RWPE1 (cell line): ENCODE measurements around the gene SLC27A6.
"Not testable (repeated sequence)": the region's sequence is repeated elsewhere in the genome, so short reads cannot be mapped to it uniquely, and the experiment has no call there.

Experiments
- CTCF ChIA-PET: fragments of 350-600 bp; sonication (Branson Sonifier 250); formaldehyde crosslinking; extraction: SDS; loops from one replicate; lab custom pipeline; 2021; lab: Yijun Ruan, JAX
- POLR2A ChIA-PET: fragments of 400-600 bp; formaldehyde crosslinking; extraction: SDS; loops from one replicate; lab custom pipeline; 2020; ENCODE audit warnings: antibody characterized with exemption; ENCODE audit not compliant: low non-redundant PET; lab: Yijun Ruan, JAX
- DNase-seq: peaks from one replicate; pipeline ENCODE4 v3.0.0; 2012; ENCODE audit warnings: low spot score
- H3K27ac ChIP-seq: fragments of 450-650 bp; 2 replicates; pipeline ENCODE4 v1.5.1; 2017
- TF ChIP-seq, protein P1 (sequence below): fragments of 450-650 bp; conservative IDR thresholded peaks from 2 replicates; pipeline ENCODE4 v1.5.1; 2017; ENCODE audit warnings: low read depth, mild to moderate bottlenecking

The SLC27A6 gene

DNA sequence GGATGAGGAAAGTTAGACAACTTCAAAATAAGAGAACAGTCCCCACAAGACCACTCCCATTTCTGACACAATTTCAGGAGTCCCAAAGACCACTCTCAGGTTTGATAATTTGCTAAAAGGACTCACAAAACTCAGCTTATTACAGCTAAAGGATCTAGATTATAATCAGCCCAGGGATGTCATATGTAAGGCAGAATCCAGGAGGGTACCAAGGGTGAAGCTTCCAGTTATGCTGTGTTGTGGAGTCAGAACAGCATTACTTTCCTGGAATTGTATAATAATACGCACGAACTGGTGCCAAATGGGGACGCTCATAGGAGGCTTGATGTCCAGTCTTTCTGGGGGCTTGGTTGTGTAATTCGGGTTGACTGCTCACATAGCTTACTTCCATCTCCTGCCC lies 55.4 kb downstream of the SLC27A6 start:
- no peak overlapping the region for H3K27ac ChIP-seq
- CTCF ChIA-PET: interaction anchor here (0.6 kb wide), 1 partner anchor 648 kb away, joined by 3 read pairs; no protein-coding TSS in a partner anchor
- DNase-seq: no peak
- POLR2A ChIA-PET: no interaction called here
- TF ChIP-seq, protein P1, sequence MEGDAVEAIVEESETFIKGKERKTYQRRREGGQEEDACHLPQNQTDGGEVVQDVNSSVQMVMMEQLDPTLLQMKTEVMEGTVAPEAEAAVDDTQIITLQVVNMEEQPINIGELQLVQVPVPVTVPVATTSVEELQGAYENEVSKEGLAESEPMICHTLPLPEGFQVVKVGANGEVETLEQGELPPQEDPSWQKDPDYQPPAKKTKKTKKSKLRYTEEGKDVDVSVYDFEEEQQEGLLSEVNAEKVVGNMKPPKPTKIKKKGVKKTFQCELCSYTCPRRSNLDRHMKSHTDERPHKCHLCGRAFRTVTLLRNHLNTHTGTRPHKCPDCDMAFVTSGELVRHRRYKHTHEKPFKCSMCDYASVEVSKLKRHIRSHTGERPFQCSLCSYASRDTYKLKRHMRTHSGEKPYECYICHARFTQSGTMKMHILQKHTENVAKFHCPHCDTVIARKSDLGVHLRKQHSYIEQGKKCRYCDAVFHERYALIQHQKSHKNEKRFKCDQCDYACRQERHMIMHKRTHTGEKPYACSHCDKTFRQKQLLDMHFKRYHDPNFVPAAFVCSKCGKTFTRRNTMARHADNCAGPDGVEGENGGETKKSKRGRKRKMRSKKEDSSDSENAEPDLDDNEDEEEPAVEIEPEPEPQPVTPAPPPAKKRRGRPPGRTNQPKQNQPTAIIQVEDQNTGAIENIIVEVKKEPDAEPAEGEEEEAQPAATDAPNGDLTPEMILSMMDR: no peak

DNA sequence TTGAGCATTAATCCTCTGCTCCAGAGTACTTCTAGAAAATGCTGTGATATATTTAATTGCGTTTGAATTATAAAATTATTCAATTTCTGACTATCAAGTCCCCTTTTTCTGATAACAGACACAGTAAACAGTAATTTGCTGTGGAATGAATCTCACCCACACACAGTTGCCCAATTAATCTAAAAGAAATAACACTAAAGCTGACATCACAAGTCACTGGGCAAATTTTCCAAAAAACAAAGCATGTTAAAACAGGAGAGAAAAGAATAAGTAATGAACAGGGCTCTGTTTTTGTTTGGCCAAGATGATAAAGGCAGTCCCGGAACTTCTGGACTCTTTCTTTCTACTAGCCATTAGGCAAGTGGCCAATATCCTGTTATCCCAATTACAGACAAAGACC lies 56.5 kb downstream of the SLC27A6 start:
- no peak overlapping the region for H3K27ac ChIP-seq
- ChIA-PET CTCF (no interaction called here), POLR2A (no interaction called here)
- no peak for DNase-seq
- TF ChIP-seq, protein P1: no peak

DNA sequence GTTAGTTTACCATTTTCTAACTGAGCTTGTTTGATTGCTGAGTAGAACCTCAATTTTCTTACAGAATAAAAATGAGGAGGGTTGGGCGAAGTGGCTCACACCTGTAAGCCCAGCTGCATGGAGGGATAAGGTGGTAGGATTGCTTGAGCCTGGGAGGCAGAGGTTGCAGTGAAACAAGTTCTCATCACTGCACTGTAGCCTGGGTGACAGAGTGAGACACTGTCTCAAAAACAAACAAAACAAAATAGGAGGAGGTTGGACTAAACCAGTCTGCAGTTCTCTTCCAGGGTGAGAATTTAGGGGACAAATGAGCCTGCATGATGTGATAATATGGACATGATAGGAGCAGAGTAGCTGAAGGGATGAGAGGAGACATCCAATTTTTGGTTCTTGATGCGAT lies 57.3 kb downstream of the SLC27A6 start:
- ChIA-PET POLR2A (no interaction called here), CTCF (no interaction called here)
- no peak for DNase-seq
- no peak overlapping the region for H3K27ac ChIP-seq
- TF ChIP-seq, protein P1: no peak

DNA sequence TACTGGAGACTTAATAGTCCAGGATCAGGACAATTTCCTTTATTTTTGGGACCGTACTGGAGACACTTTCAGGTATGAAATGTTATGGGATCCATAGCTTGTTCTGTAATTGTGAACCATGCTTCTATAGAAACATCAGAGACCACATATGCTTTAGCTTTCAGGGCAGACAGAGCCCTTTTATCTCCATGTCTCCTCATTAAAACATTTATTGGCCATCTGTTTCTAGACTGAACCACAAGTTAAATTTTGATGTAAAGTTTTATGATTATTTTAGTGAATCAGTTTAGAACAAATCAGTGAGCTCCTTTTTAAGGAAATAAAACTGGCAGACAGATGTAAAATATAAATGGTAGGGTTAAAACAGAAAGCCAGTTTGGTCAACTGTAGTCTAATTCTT lies 62.0 kb downstream of the SLC27A6 start:
- ChIA-PET POLR2A (no interaction called here), CTCF (interaction anchor here (0.6 kb wide), 1 partner anchor 1150 kb away, joined by 3 read pairs; no protein-coding TSS in a partner anchor)
- TF ChIP-seq, protein P1: no peak
- DNase-seq: no peak
- H3K27ac ChIP-seq: no peak overlapping the region

DNA sequence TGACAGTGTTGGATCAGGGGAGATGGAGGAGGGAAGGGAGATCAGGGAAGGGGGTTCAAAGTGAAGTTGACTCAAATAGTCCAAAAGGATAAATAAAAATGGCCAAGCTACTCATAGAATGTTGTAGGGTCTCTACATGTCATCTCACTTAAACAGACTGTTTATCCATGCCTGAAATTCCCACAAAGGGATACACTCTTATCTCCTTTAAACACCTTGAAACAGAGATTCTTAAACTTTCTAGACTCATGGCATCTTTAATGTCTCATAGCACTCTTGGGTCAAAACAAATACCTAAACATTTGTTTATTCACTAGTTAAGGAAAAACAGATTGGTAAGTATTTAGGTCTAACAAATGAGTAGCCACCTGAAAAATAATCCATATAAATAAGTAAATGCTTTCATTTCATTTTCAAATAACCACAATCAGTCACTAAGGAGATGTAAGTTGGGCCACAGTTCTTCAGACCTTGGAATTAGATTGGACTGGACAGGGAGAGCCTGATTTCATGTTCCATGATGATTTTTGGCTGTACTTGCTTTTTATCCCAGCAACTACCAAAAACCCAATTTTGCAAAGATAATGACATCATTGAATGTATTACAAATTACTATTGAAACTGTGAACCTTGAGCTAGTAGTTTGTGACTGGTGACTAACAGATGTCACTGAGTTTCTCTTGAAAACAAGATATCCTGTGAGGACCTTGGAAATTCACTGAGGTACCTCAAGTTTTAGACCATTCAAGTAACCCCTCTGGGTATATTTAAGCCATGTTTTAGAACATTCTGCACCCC lies 66.8 kb downstream of the SLC27A6 start:
- POLR2A ChIA-PET: no interaction called here
- CTCF ChIA-PET: no interaction called here
- H3K27ac ChIP-seq: no peak overlapping the region
- TF ChIP-seq, protein P1: no peak
- DNase-seq: no peak

DNA sequence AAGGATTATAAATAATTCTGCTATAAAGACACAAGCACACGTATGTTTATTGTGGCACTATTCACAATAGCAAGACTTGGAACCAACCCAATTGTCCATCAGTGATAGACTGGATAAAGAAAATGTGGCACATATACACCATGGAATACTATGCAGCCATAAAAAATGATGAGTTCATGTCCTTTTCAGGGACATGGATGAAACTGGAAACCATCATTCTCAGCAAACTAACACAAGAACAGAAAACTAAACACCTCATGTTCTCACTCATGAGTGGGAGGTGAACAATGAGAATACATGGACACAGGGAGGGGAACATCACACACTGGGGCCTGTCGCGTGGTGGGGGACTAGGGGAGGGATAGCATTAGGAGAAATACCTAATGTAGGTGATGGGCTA lies 71.0 kb downstream of the SLC27A6 start:
- DNase-seq, H3K27ac ChIP-seq, CTCF ChIA-PET, POLR2A ChIA-PET: not testable (repeated sequence)

DNA sequence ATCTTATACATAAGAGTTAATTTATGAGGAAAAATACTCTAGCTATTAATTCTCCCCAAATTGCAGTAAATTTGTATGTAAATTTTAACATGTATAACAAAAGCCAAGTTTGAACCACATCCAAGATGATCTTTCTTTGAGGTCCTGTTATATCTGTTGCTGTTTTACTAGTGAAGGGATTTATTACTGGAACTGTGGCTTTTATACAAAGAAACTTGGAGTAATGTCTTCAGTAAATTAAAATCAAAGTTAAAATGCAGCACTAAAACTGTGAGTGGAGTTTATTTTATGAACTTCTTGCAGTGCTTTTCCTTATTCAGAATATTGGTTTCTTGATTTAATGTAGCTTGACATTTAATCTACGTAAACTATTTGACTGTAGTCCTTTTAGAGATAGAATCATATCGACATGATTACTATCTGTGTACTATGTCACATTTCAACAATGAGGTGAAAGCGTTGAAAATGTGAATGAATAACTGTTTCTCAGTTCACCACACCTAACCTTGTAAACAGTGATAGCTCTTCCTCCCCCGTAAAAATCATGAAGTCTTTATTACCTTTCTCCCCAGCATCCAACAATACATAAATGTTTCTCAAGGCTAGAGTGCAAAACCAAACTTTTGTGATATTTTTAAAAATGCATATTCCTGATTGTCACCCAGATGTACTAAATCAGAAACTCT lies 76.1 kb downstream of the SLC27A6 start:
- TF ChIP-seq, protein P1: no peak
- no peak overlapping the region for H3K27ac ChIP-seq
- POLR2A ChIA-PET: no interaction called here
- DNase-seq: no peak
- CTCF ChIA-PET: no interaction called here
